ENCODE results near the gene SHLD1.
"Not testable (repeated sequence)": the region's sequence is repeated elsewhere in the genome, so short reads cannot be mapped to it uniquely, and the experiment has no call there.

SHLD1 gene

DNA sequence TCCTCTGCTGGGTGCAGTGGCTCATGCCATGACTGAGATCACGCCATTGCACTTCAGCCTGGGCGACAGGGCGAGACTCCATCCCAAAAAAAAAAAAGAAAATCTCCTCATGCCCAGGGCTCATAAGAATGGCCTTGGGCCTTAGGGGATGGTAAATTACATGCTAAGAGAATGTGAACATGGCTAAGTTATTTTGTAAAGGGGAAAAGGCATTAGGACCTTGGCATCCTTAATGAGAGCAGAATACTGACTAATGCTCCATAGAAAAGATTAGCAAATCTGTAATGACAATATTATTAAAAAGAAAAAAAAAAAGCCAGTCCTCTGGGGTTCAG lies 12.6 kb upstream of the SHLD1 start:
- no peak for DNase-seq

DNA sequence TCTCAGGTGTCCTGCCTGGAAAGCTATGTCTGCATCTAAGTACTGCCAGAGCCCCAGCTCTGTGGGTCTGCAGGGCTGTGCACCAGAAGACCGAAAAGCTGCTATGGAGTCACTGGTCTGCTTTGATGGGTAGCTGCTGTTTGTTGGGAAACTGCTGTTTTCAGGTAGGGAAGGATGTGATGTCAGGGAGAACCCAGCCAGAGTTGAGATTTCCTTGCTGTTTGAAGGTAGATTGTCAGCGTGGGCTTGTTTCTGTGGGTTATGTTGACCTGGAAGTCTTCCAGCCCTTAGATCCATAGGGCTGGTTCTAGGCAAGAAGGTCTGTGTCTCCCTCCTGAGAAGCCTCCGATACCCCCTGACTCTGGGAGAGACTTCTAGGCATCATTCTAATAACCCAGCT lies 12.2 kb upstream of the SHLD1 start:
- no peak for DNase-seq

DNA sequence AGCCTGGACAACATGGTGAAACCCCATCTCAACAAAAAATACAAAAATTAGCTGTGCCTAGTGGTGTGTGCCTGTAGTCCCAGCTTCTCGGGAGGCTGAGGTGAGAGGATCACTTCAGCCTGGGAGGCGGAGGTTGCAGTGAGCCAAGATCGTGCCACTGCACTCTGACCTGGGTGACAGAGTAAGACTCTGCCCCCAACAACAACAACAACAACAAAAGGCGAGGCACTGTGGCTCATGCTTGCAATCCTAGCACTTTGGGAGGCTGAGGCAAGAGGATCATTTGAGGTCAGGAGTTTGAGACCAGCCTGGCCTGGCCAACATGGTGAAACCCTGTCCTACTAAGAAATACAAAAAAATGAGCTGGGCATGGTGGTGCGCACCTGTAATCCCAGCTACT lies 9.6 kb upstream of the SHLD1 start:
- DNase-seq: not testable (repeated sequence)

DNA sequence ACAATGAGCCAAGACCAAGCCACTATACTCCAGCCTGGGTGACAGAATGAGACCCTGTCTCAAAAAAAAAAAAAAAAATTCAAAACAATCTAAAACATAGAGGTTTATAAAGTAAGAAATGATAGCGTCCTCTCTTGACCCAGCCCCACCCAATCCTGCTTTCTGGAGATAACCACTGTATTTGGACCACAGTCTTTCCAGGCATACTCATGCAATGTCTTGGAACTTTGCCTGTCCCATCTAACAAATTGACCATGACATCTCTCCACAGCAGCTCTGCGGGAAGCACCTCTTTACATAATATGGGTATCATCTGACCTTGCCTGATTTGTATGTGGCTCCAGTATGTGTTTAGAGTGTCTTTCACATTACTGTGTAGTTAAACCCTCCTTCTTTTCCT lies 9.1 kb upstream of the SHLD1 start:
- DNase-seq: no peak

DNA sequence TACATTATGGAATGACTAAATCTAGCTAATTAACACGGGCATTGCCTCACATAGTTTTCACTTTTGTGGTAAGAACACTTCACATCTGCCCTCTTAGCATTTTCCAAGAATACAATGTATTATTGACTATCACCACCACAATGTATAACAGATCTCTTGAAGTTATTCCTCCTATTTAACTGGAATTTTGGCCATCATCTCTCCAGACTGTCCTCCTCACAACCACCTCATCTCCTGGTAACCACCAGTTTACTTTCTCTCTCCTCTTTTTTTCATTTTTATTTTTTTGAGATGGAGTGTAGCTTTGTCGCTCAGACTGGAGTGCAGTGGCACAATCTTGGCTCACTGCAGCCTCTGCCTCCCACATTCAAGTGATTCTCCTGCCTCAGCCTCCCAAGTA lies 8.2 kb upstream of the SHLD1 start:
- no peak for DNase-seq

DNA sequence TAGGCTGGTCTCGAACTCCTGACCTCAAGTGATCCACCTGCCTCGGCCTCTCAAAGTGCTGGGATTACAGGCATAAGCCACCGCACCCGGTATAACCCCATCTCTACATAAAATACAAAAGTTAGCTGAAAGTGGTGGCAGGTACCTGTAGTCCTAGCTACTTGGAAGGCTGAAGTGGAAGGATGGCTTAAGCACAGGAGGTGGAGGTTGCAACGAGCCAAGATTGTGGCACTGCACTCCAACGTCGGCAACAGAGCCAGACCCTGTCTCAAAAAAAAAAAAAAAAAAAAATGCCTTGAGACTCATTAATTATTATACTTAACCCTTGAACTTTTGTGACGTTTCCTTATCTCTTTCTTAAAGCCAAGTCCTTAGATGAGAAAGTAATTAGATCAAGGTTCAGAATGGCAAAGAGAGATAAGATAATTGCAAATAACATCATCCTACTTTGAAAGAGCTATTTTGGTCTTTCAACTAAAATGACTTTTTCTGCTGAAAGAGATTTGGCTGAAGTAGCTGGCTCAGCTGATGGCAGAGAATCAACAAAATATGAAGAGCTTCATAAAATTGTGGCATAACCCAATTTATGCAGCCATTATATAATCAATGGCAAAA lies 4.7 kb upstream of the SHLD1 start:
- DNase-seq: no peak

DNA sequence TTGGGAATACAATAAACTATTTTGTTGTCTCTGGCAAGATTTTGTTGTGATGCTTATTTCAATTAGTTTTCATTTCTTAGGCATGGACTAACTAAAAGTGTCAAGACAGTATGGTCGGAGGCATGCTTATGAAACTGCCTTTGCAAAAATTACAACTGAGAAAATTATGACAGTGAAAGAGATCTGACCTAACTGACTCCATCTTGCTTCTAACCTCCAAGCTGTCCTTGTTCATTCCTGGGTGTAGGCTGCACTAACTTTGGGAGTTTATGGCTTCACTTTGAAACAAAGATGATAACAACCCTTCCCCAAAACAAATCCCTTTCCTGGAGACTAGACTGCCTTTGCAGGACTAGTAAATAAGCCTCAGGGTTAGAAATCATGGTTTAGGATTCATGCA lies 4.1 kb upstream of the SHLD1 start:
- DNase-seq: no peak

DNA sequence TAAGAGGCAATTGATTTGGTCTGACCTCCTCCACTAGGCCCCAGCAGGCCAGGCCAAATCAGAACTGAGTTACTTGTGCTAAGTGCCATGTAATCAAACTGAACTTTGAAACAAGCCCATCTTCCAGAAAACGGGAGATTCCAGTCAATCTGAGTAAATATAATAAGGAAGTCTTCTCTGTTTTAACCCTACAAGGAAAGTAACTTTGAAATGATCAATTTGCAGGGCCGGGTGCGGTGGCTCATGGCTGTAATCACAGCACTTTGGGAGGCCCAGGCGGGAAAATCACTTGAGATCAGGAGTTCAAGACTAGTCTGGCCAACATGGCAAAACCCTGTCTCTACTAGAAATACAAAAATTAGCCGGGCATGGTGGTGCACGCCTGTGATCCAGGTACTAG lies 2.0 kb upstream of the SHLD1 start:
- DNase-seq: no peak

DNA sequence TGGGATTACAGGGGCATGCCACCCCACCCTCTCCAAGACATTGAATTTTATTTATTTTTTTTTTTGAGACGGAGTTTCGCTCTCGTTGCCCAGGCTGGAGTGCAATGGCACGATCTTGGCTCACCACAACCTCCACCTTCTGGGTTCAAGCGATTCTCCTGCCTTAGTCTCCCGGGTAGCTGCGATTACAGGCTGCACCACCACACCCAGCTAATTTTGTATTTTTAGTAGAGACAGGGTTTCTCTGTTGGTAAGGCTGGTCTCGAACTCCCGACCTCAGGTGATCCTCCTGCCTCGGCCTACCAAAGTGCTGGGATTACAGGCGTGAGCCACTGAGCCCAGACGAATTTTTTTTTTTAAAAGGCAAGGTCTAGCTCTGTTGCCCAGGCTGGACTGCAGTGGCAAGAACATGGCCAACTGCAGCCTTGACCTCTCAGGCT lies 669 bp upstream of the SHLD1 start:
- not testable (repeated sequence) for DNase-seq

DNA sequence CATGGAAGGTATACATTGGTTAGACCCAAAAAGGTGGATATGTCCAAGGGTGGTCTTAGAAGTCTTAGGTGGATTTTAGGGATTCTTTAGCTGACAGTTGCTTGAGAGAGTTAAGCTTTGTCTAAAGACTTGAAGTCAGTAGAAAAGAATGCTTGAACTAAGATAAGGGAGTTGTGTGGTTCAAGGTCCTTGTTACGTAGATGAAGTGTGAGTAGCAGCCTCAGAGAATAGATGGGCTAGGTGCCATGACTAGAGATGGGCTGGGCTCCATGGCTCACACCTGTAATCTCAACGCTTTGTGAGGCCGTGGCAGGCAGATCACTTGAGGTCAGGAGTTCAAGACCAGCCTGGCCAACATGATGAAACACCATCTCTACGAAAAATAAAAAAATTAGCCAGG lies 1.7 kb downstream of the SHLD1 start:
- DNase-seq: no peak

DNA sequence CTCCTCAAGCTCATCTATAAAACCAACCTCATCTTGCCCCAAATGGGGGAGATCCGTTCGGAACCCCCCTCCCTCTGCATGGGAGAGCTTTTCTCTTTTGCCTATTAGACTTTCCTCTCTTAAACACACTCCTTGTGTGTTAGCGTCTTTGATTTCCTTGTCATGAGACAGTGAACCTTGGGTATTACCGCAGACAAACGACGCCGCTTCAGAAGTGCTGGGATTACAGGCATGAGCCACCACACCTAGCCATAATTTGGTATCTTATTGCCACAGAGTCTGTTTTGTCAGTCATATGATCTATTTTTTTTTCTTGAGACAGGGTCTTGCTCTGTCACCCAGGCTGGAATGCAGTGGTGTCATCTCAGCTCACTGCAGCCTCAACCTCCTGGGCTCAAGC lies 3.6 kb downstream of the SHLD1 start:
- no peak for DNase-seq

DNA sequence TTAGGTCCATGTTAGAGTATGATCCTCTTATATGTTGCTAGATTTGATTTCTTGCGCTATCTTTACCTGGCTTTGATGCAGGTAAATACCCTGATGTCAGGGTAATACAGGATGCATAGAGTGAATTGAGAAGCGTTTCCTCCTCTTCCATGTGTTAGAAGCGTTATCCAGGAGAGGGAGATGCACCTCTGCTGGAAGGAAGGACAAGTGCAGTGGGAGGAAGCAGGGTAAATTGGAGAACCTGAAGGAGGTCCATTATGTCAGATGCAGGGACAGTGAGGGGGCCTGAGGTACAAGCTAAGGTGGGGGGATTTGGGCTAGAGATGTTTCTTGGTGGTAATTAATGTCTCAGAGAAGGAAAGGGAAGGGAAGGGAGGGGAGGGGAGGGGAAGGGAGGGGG lies 7.7 kb downstream of the SHLD1 start:
- no peak for DNase-seq

DNA sequence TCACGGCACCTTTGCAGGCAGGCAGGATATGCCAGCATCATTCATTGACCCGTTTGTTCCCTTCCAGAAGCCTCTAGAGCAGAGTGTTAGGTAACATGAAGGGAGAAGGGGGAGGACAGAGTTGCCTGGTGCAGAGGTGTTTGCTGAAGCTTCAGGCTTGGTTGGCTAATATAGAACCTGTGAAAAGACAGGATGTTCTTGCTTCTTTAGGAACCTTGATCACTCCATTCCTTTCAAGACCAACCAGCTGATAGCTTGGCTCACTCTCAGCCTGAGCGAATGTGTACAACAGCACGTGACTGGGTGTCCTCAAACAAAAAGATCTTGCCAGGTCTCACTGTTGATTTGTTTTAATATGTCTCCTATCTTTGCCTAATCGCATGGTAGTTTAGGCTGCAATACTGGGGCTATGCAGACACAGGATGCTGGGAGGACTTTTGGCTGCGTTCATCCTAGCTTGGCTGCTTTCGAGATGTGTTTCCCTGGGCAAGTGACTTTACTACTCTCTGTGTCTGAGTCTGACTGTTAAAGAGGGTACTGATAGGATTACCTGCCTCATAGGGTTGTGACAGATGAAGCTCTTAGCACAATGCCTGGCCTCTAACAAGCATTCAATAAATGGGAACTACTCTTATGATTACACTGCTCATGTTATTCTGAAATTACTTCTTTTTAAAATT lies 16.0 kb downstream of the SHLD1 start:
- no peak for DNase-seq

DNA sequence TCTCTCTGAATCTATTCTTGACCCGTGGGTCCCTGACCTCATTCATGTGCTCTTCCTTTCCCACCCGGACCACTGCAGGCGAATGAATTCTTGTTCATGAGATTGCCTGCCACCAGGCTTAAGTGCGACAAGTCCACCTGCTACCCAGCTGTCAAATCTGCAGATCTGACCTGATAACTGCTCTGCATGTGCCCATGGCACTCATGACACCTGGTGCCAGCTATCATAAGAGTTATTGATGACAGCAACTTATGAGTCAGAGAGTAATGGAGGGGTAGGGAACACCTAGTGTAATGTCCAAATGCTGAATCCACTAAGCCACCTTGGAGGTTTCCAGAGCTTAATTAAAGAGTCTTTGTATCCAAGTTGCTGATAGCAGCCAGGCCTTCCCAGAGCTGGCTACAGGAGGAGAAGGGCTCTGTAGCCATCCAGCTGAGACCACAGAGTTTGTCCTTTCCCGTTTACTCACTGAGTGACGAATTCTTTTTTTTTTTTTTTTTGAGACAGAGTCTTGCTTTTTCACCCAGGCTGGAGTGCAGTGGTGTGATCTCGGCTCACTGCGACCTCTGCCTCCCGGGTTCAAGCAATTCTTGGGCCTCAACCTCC lies 17.4 kb downstream of the SHLD1 start:
- DNase-seq: no peak

DNA sequence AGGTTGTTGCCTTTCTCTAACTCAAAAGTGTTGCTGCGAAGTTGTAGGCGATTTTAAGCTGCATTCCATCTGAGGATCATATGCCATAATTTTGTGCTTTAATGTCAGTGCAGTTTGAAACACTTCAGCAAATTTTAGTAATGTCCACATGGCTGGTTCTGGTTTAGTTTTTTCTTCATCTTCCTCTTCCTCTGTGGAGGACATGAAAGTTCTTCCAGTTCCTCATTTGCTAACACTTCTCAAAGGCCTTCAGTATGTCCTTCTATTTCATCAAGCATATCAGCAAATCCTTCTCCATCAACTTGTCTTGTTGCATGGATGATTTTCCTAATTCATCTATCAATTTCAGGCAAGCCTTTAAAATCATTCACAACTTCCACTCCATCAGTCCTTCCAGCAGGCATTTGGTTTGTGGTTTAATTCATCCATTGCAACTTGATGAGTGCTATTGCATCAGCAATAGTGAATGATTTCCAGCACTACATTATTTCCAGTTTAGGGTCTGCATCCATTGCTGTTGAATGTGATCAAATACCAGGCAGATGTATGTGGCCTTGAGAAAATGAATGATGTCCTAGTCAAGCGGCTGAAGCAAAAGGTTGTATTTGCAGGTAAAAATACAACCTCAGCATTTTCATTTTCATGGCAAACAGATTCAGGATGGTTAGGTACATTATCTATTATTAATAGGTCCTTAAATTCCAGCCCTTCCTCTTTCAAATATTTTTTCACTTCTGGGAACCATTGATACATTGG lies 20.2 kb downstream of the SHLD1 start:
- DNase-seq: no peak

DNA sequence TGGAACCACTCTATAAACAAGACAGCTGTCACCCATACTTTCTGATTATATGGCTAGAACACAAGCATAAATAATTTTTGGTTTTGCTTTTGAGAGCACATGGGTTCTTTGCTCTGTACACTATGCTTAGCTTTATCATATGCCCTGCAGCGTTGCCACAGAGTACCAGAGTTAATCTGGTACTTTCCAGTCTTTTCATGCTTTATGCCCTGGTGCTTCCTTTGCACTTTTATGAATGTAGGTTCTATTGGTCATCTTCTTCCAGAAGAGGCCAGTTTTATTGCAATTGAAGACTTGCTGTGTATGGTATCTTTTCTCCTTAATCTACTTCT lies 20.8 kb downstream of the SHLD1 start:
- no peak for DNase-seq

DNA sequence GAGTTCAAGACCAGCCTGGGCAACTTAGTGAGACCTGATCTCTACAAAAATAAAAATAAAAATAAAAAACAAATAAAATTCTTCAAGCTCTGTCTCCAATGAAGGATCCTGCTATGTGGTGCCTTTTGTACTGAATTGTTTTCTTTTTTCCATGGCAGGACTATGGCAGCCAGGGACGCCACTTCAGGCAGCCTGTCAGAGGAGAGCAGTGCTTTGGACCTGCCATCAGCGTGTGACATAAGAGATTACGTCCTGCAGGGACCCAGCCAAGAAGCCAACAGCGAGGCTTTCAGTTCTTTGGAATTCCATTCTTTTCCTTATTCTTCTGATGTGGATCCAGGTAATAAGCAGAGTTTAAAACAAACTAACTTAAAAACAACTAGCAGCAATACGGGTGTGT lies 22.5 kb downstream of the SHLD1 start:
- no peak for DNase-seq

DNA sequence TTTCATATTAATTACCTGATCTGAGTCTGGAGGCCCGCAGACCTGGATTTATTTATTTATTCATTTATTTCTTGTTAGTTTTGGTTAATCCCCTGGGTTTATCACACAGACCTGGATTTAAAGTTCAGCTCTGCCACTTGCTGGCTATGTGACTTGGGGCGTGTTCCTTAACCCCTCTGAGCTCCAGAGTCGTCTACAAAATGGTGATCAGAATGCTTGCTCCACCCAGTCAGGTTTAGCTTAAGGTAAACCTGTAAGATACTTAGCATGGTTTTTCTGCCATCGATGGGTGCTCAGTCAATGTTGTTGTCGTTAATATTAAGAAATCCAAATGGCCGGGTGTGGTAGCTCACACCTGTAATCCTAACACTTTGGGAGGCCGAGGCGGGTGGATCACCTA lies 23.4 kb downstream of the SHLD1 start:
- no peak for DNase-seq

DNA sequence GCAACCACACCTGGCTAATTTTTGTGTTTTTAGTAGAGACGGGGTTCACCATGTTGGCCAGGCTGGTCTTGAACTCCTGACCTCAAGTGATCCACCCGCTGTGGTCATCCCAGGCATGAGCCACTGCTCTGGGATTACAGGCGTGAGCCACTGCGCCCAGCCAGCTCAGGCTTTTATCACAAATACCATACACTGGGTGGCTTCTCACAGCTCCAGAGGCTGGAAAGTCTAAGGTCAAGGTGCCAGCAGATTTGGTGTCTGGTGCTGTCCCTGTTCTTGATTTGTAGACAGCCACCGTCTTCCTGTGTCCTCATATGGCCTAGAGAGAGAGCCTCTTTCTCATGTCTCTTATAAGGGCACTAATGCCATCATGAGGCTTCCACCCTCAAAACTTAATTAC lies 25.9 kb downstream of the SHLD1 start:
- no peak for DNase-seq

DNA sequence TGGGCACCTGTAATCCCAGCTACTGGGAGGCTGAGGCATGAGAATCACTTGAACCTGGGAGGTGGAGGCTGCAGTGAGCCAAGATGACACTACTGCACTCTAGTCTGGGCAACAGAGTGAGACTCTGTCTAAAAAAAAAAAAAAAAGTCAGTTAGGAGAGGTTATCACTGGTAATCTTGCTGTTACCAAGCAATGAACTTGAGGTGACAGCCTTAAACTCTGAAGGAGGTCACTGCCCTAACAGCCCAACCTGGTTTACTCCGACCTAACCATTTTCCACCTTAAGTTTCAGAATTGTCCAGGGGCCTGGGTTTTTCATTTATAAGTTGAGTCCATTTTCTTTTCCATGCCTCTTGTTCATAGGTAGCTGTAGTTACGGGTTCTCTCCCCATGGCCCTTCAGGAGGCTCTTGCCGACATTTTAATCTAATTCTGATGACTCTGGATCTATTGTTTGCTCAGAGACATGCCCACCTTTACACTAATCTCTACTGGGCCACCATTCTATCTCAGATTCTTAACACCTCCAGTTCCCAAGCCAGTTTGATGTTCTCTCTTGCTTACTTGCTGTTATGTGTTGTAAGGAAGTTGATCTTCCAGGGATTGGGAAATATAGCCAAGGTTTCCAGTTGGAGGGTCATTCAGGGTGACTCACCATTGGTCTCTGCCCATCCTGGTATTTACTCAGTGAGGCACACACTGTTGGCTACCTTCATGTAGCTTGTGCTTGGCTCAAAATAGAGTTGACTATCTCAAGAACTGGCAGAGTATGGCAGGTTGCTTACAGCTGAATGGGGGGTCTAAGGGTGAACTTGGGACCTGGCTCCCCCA lies 29.1 kb downstream of the SHLD1 start:
- DNase-seq: no peak

DNA sequence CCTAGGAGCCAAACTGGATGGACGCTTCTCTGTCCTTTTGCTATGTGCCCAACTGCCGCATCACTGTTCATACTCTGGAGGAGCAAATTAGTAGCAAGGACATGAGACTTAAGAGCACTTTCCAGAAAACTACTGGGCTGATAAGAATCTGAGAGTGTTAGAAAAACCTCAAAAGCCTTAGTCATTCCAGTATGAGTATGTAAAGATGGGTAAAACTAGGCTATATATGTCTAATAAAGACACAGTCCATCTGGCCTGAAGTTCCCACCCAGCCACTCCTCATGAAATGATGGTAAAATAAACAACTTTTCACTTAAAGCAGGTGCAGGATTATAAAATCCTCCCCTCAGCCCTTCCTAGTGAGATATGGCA lies 30.6 kb downstream of the SHLD1 start:
- no peak for DNase-seq

DNA sequence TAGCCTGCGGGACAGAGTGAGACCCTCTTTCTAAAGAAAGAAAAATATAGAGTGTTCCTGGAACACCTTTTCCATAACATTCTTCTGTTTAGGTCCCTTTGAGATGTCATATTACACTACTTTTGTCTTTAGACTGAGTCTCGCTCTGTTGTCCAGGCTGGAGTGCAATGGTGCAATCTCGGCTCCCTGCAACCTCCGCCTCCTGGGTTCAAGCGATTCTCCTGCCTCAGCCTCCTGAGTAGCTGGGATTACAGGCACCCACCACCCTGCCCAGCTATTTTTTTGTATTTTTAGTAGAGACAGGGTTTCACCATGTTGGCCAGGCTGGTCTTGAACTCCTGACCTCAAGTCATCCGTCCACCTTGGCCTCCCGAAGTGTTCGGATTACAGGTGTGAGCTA lies 31.2 kb downstream of the SHLD1 start:
- not testable (repeated sequence) for DNase-seq
